Transverse colon (tissue), 3 donors: Measurements from ENCODE around the gene CNTNAP2.

Experiments used
- EP300 ChIP-seq: sonication (generic); formaldehyde crosslinking; IDR thresholded peaks from one replicate; pipeline ENCODE4 v1.6.1; 2017; ENCODE audit warnings: antibody characterized with exemption, low read depth
- TF ChIP-seq, protein P1 (sequence below), 5 experiments: fragments of 200-600 bp in 3 of 5; fragments of 450-650 bp in 2 of 5; sonication (generic) in 3 of 5; IDR thresholded peaks; 1 replicate in 2 of 5; 2 replicates in 3 of 5; pipeline ENCODE4 v1.5.1; 2016 to 2017; ENCODE audit warnings: antibody characterized with exemption in 5 of 5, inconsistent platforms in 3 of 5, mild to moderate bottlenecking in 2 of 5, moderate library complexity in 1 of 5

DNA sequence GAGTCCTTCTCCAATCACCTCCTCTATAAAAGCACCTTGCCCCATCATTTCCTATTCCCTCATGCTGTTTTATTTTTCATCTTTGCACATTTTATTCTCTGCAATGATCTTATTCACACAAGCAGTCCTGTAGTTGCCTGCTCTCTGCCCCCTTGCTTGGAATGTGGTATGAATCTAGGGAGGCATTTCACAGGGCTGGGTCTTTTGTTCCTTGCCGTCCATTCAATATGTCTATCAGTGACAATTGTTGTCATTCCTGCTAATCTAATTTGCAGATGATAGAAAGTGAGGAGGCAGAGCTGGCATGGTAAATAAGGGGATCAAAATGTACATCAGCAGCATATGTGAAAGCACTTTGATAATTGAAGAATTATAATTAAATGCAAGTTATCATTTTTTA is 2227.8 kb downstream of the CNTNAP2 start:
- TF ChIP-seq, protein P1, sequence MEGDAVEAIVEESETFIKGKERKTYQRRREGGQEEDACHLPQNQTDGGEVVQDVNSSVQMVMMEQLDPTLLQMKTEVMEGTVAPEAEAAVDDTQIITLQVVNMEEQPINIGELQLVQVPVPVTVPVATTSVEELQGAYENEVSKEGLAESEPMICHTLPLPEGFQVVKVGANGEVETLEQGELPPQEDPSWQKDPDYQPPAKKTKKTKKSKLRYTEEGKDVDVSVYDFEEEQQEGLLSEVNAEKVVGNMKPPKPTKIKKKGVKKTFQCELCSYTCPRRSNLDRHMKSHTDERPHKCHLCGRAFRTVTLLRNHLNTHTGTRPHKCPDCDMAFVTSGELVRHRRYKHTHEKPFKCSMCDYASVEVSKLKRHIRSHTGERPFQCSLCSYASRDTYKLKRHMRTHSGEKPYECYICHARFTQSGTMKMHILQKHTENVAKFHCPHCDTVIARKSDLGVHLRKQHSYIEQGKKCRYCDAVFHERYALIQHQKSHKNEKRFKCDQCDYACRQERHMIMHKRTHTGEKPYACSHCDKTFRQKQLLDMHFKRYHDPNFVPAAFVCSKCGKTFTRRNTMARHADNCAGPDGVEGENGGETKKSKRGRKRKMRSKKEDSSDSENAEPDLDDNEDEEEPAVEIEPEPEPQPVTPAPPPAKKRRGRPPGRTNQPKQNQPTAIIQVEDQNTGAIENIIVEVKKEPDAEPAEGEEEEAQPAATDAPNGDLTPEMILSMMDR (IDR thresholded peaks at IDR 0.05): no peak
- TF ChIP-seq EP300: no peak
